SK-N-SH (cell line): ENCODE data around the gene HTR7. TPM values are rescaled to one million over a fixed set of nuclear protein-coding genes. Genes with fewer than 3 reads are reported as not detected.

Source experiments
- CTCF ChIA-PET: fragments of 300-600, 350-600 bp; formaldehyde crosslinking; extraction: SDS; loops from one replicate; lab custom pipeline; 2021; lab: Yijun Ruan, JAX
- POLR2A ChIA-PET: fragments of 350-600 bp; sonication (Branson Sonifier 250); formaldehyde crosslinking; extraction: SDS; loops from one replicate; lab custom pipeline; 2020; ENCODE audit warnings: antibody characterized with exemption, inconsistent platforms; lab: Yijun Ruan, JAX
- DNase-seq: peaks from one replicate; pipeline ENCODE4 v3.0.0; 2012
- H2AFZ ChIP-seq: fragments of 200-600 bp; sonication (generic); 2 replicates; pipeline ENCODE4 v1.8.1; 2016; ENCODE audit warnings: antibody characterized with exemption, mild to moderate bottlenecking, low read depth
- H3F3A ChIP-seq: fragments of 200-600 bp; sonication (generic); replicated peaks from 2 replicates; pipeline ENCODE3; 2016; ENCODE audit warnings: antibody characterized with exemption, mild to moderate bottlenecking; ENCODE audit not compliant: insufficient read depth
- H3K27ac ChIP-seq, 2 experiments: fragments of 200-500 bp in 1 of 2; fragments of 200-600 bp in 1 of 2; sonication (Bioruptor generic) in 1 of 2; sonication (generic), shearing (Covaris generic) in 1 of 2; 2 replicates each; pipeline versions ENCODE4 v1.5.1 to v1.6.1; 2014 to 2016; ENCODE audit warnings: low read depth in 2 of 2, inconsistent platforms in 1 of 2, low read length in 1 of 2, mild to moderate bottlenecking in 1 of 2, mixed read lengths in 1 of 2
- H3K27me3 ChIP-seq: fragments of 200-600 bp; sonication (generic), shearing (Covaris generic); 2 replicates; pipeline ENCODE4 v1.6.1; 2016; ENCODE audit warnings: mixed run types; ENCODE audit not compliant: insufficient read depth
- H3K36me3 ChIP-seq, 2 experiments: fragments of 200-500 bp in 1 of 2; fragments of 200-600 bp in 1 of 2; sonication (Bioruptor generic) in 1 of 2; sonication (generic) in 1 of 2; replicated peaks in 1 of 2; 2 replicates each; pipeline versions ENCODE3 to v1.5.1; 2014 to 2016; ENCODE audit warnings: low read length in 1 of 2, mild to moderate bottlenecking in 1 of 2; ENCODE audit not compliant: insufficient read depth in 2 of 2, control insufficient read depth in 1 of 2
- H3K4me1 ChIP-seq, 2 experiments: fragments of 200-500 bp in 1 of 2; fragments of 200-600 bp in 1 of 2; sonication (Bioruptor generic) in 1 of 2; sonication (generic), shearing (Covaris generic) in 1 of 2; 2 replicates each; pipeline versions ENCODE4 v1.5.1 to v1.6.1; 2014 to 2016; ENCODE audit warnings: low read depth in 1 of 2, low read length in 1 of 2, mixed run types in 1 of 2; ENCODE audit not compliant: insufficient read depth in 2 of 2, control insufficient read depth in 1 of 2
- H3K4me2 ChIP-seq: fragments of 200-600 bp; sonication (generic), shearing (Covaris generic); 2 replicates; pipeline ENCODE4 v1.6.1; 2017; ENCODE audit warnings: mixed run types
- H3K4me3 ChIP-seq, 2 experiments: fragments of 200-500 bp in 1 of 2; fragments of 200-600 bp in 1 of 2; sonication (Bioruptor generic) in 1 of 2; sonication (generic), shearing (Covaris generic) in 1 of 2; 2 replicates each; pipeline versions ENCODE4 v1.5.1 to v1.8.1; 2014 to 2016; ENCODE audit warnings: low read depth in 2 of 2, inconsistent platforms in 1 of 2, low read length in 1 of 2, mild to moderate bottlenecking in 1 of 2, mixed read lengths in 1 of 2, moderate library complexity in 1 of 2
- H3K79me2 ChIP-seq: fragments of 200-600 bp; sonication (generic); 2 replicates; pipeline ENCODE4 v1.8.1; 2017; ENCODE audit warnings: mild to moderate bottlenecking; ENCODE audit not compliant: insufficient read depth
- H3K9ac ChIP-seq: fragments of 200-600 bp; sonication (generic); 2 replicates; pipeline ENCODE4 v1.6.1; 2017; ENCODE audit warnings: mixed run types
- H3K9me2 ChIP-seq: fragments of 200-600 bp; sonication (generic); 2 replicates; pipeline ENCODE4 v1.6.1; 2017; ENCODE audit warnings: mixed run types
- H3K9me3 ChIP-seq: fragments of 200-600 bp; sonication (generic); 2 replicates; pipeline ENCODE4 v1.6.1; 2017; ENCODE audit warnings: mixed run types, mild to moderate bottlenecking, moderate library complexity
- H4K20me1 ChIP-seq: fragments of 200-600 bp; sonication (generic); 2 replicates; pipeline ENCODE4 v1.6.1; 2017; ENCODE audit warnings: mild to moderate bottlenecking, mixed run types; ENCODE audit not compliant: insufficient read depth
- CHD2 ChIP-seq: fragments of 150-350 bp; IDR thresholded peaks from 2 replicates; pipeline ENCODE4 v1.6.1; 2018; ENCODE audit warnings: low read length; ENCODE audit not compliant: partially characterized antibody
- ELF1 ChIP-seq: IDR thresholded peaks from 2 replicates; pipeline ENCODE4 v1.4.0; 2012
- EP300 ChIP-seq, 2 experiments: IDR thresholded peaks; 2 replicates each; pipeline versions ENCODE4 v1.4.0 to v1.6.1; 2012; ENCODE audit warnings: borderline replicate concordance in 1 of 2, low read depth in 1 of 2, low read length in 1 of 2
- FOSL2 ChIP-seq: IDR thresholded peaks from 2 replicates; pipeline ENCODE4 v1.4.0; 2012; ENCODE audit warnings: low read depth, mild to moderate bottlenecking, moderate library complexity, borderline replicate concordance
- FOXM1 ChIP-seq: IDR thresholded peaks from 2 replicates; pipeline ENCODE4 v1.4.0; 2012; ENCODE audit warnings: low read depth, mild to moderate bottlenecking
- GABPA ChIP-seq: IDR thresholded peaks from 2 replicates; pipeline ENCODE4 v1.4.0; 2012; ENCODE audit warnings: low read depth, mild to moderate bottlenecking
- IRF3 ChIP-seq: fragments of 150-350 bp; IDR thresholded peaks from 2 replicates; pipeline ENCODE4 v1.6.1; 2016; ENCODE audit warnings: mild to moderate bottlenecking, low read depth, low read length
- NFIC ChIP-seq: IDR thresholded peaks from 2 replicates; pipeline ENCODE4 v1.4.0; 2012; ENCODE audit warnings: borderline replicate concordance
- PBX3 ChIP-seq: IDR thresholded peaks from 2 replicates; pipeline ENCODE4; 2012
- RAD21 ChIP-seq: IDR thresholded peaks from 2 replicates; pipeline ENCODE4 v1.6.1; 2012; ENCODE audit warnings: mild to moderate bottlenecking, low read length
- RCOR1 ChIP-seq: fragments of 150-350 bp; IDR thresholded peaks from 2 replicates; pipeline ENCODE4 v1.6.1; 2017; ENCODE audit warnings: antibody characterized with exemption, low read length
- SMC3 ChIP-seq: IDR thresholded peaks from 2 replicates; pipeline ENCODE4 v1.6.1; 2012; ENCODE audit warnings: low read depth, low read length, improper control_type of control experiment
- TEAD4 ChIP-seq: IDR thresholded peaks from 2 replicates; pipeline ENCODE4 v1.4.0; 2012; ENCODE audit warnings: mild to moderate bottlenecking, borderline replicate concordance; ENCODE audit not compliant: insufficient read depth
- USF2 ChIP-seq: fragments of 150-350 bp; IDR thresholded peaks from 2 replicates; pipeline ENCODE4 v1.6.1; 2017; ENCODE audit warnings: antibody characterized with exemption, low read length, low read depth, borderline replicate concordance
- ZBTB33 ChIP-seq: IDR thresholded peaks from 2 replicates; pipeline ENCODE4 v1.4.0; 2012; ENCODE audit warnings: low read depth, borderline replicate concordance
- WGBS: methylation state at CpG from one replicate; pipeline ENCODE4 v1.1.6; 2017; ENCODE audit warnings: low lambda C conversion rate; 5-methylcytosine and 5-hydroxymethylcytosine counted together
- polyA plus RNA-seq, 3 experiments: library from polyadenylated mRNA; depleted of rRNA; stranded (reverse); fragments of >200 nt; gene quantifications; 2 replicates each; pipeline ENCODE4 v1.2.3, GENCODE V29; 2012

Gene HTR7
- polyA plus RNA-seq, 1 of the 3 experiments (the other 2 are of a cell fraction), result 0.16 TPM

- Histone ChIP-seq H3K36me3 (peaks cover 50 to 61% of the 10 kb centered on the region in 2 experiments), H2AFZ (no peak overlapping the region), H3K27me3 (no peaks in the 10 kb centered on the region), H3K4me2 (peak overlapping the region; percentile 15; the same call in 1 of the 2 replicates), H3K4me3 (no peak overlapping the region), H3K9ac (no peak overlapping the region), H3K27ac (peak overlapping the region in 1 of 2 experiments; percentile 48; a peak in 3 of 4 replicates), H3F3A (peaks cover 15% of the 10 kb centered on the region), H3K79me2 (no peaks in the 10 kb centered on the region), H3K4me1 (peaks cover 0 to 17% of the 10 kb centered on the region in 2 experiments; a peak in 2 of 4 replicates), H3K9me2 (no peaks in the 10 kb centered on the region), H4K20me1 (no peaks in the 10 kb centered on the region), H3K9me3 (no peaks in the 10 kb centered on the region)
- WGBS, result 100% methylated on average over 1 of the region's 1 CpG
- no peak for DNase-seq
- CTCF ChIA-PET, result interaction anchor here (0.6 to 1.0 kb wide), 4 partner anchors 27 to 951 kb away, joined by 3 to 4 read pairs (median 4); no protein-coding TSS in a partner anchor
- POLR2A ChIA-PET, result no interaction called here
- peak; percentile 28; the same call in 1 of the 2 replicates for TF ChIP-seq PBX3
- TF ChIP-seq ELF1, result no peak
- TF ChIP-seq NFIC, result peak; percentile 54; the same call in 1 of the 2 replicates
- TF ChIP-seq SMC3, result no peak
- no peak for TF ChIP-seq RAD21
These were observed 27.3 kb upstream of the HTR7 start for GRCh38 chr10:90885176-90885575.

GRCh38 chr10:90884431-90884830 lies 26.6 kb upstream of the HTR7 start:
- CTCF ChIA-PET, result interaction anchor here (0.5 to 1.4 kb wide), 6 partner anchors 22 to 451 kb away, joined by 3 to 5 read pairs (median 3); no protein-coding TSS in a partner anchor
- Histone ChIP-seq H3K4me3 (no peak overlapping the region), H4K20me1 (no peaks in the 10 kb centered on the region), H3K9ac (no peak overlapping the region), H3F3A (peaks cover 22% of the 10 kb centered on the region), H3K4me1 (peaks cover 0 to 17% of the 10 kb centered on the region in 2 experiments; a peak in 2 of 4 replicates), H3K4me2 (peak overlapping the region; percentile 15; the same call in 1 of the 2 replicates), H2AFZ (no peak overlapping the region), H3K36me3 (peaks cover 48 to 59% of the 10 kb centered on the region in 2 experiments)
- no peak for DNase-seq
- 96% methylated on average over 3 of the region's 3 CpGs for WGBS
- TF ChIP-seq USF2, result no peak
- TF ChIP-seq RCOR1, result no peak
- no peak for TF ChIP-seq ZBTB33
- TF ChIP-seq FOSL2, result no peak
- no peak for TF ChIP-seq TEAD4
- TF ChIP-seq GABPA, result no peak
- TF ChIP-seq IRF3, result no peak
- TF ChIP-seq SMC3, result no peak
- TF ChIP-seq CHD2, result no peak
- TF ChIP-seq RAD21, result no peak
- no peak for TF ChIP-seq EP300 (IDR thresholded peaks at IDR 0.05; ENCODE audit: borderline replicate concordance in 1 of 2, low read depth in 1 of 2, low read length in 1 of 2)
- TF ChIP-seq FOXM1, result no peak
- TF ChIP-seq, all 33 proteins: peak for 0
- no peaks in the 10 kb centered on the region for H3K9me2 ChIP-seq
- peak overlapping the region; percentile 23 to 48; a peak in 3 of 4 replicates for H3K27ac ChIP-seq
- no peaks in the 10 kb centered on the region for H3K27me3 ChIP-seq
- H3K79me2 ChIP-seq, result no peaks in the 10 kb centered on the region
- no peaks in the 10 kb centered on the region for H3K9me3 ChIP-seq
- POLR2A ChIA-PET, result no interaction called here
